ENCODE measurements around the gene MDGA2.

The MDGA2 gene

GRCh38 chr14:47619392-47619791, 56.0 kb downstream of the MDGA2 start:
- DNase-seq (ENCODE audit: low read depth) = no peak

GRCh38 chr14:47606566-47606965, 68.8 kb downstream of the MDGA2 start:
- no peak for DNase-seq (ENCODE audit: low read depth)

GRCh38 chr14:47596860-47597259, 78.5 kb downstream of the MDGA2 start:
- DNase-seq (ENCODE audit: low read depth) = no peak

- no peak for DNase-seq (ENCODE audit: low read depth)
Observed at GRCh38 chr14:47596232-47596631, 79.2 kb downstream of the MDGA2 start.

GRCh38 chr14:47595552-47595951, 79.9 kb downstream of the MDGA2 start:
- no peak for DNase-seq (ENCODE audit: low read depth)

GRCh38 chr14:47590767-47591495, 84.5 kb downstream of the MDGA2 start:
- DNase-seq (ENCODE audit: low read depth) = no peak

- DNase-seq (ENCODE audit: low read depth) = no peak
Observed at GRCh38 chr14:47585447-47585846, 90.0 kb downstream of the MDGA2 start.

- no peak for DNase-seq (ENCODE audit: low read depth)
Observed at GRCh38 chr14:47567273-47567672, 108.1 kb downstream of the MDGA2 start.

GRCh38 chr14:47557894-47558293, 117.5 kb downstream of the MDGA2 start:
- no peak for DNase-seq (ENCODE audit: low read depth)

GRCh38 chr14:47555333-47555732, 120.1 kb downstream of the MDGA2 start:
- DNase-seq (ENCODE audit: low read depth) = no peak

GRCh38 chr14:47549886-47550285, 125.5 kb downstream of the MDGA2 start:
- DNase-seq (ENCODE audit: low read depth) = no peak

GRCh38 chr14:47543459-47543858, 131.9 kb downstream of the MDGA2 start:
- DNase-seq (ENCODE audit: low read depth) = no peak

GRCh38 chr14:47541662-47542061, 133.7 kb downstream of the MDGA2 start:
- DNase-seq (ENCODE audit: low read depth) = no peak

- DNase-seq (ENCODE audit: low read depth) = no peak
Observed at GRCh38 chr14:47539031-47539461, 136.4 kb downstream of the MDGA2 start.

GRCh38 chr14:47536341-47536740, 139.1 kb downstream of the MDGA2 start:
- DNase-seq (ENCODE audit: low read depth) = no peak

GRCh38 chr14:47526591-47527244, 148.7 kb downstream of the MDGA2 start:
- DNase-seq (ENCODE audit: low read depth) = no peak

- no peak for DNase-seq (ENCODE audit: low read depth)
Observed at GRCh38 chr14:47524524-47524923, 150.9 kb downstream of the MDGA2 start.

GRCh38 chr14:47520382-47520781, 155.0 kb downstream of the MDGA2 start:
- DNase-seq (ENCODE audit: low read depth) = no peak

GRCh38 chr14:47511829-47512228, 163.6 kb downstream of the MDGA2 start:
- DNase-seq (ENCODE audit: low read depth) = no peak

GRCh38 chr14:47509957-47510356, 165.4 kb downstream of the MDGA2 start:
- no peak for DNase-seq (ENCODE audit: low read depth)

- no peak for DNase-seq (ENCODE audit: low read depth)
Observed at GRCh38 chr14:47507861-47508260, 167.5 kb downstream of the MDGA2 start.

GRCh38 chr14:47500369-47500768, 175.0 kb downstream of the MDGA2 start:
- DNase-seq (ENCODE audit: low read depth) = no peak

- DNase-seq (ENCODE audit: low read depth) = no peak
Observed at GRCh38 chr14:47490766-47491165, 184.6 kb downstream of the MDGA2 start.

- DNase-seq (ENCODE audit: low read depth) = no peak
Observed at GRCh38 chr14:47490353-47490752, 185.1 kb downstream of the MDGA2 start.
